ENCODE results near the gene ADRA1B. TPM values are rescaled to one million over a fixed set of nuclear protein-coding genes. Genes with fewer than 3 reads are reported as not detected.

The ADRA1B gene
- polyA plus RNA-seq, 2 of the 4 experiments (the other 2 are of a cell fraction), result 4.4 to 8.5 TPM

GRCh38 chr5:159987031-159987674 lies 70.9 kb downstream of the ADRA1B start:
- ATAC-seq (peak; percentile 96 to 99), DNase-seq (ENCODE audit: low read depth in 1 of 2, low spot score in 1 of 2) (peak; percentile 76 to 86), FAIRE-seq (no peak)
- peak overlapping the region in 1 of 2 experiments; percentile 14; a peak in 1 of 6 replicates for H3K27ac ChIP-seq
- no peaks in the 10 kb centered on the region; the same call in 2 of the 3 replicates for H3K9me3 ChIP-seq
- 17% methylated on average over 34 of the region's 50 CpGs for WGBS (ENCODE audit: missing lambda C conversion rate)
- POLR2A ChIA-PET, result no interaction called here
- no peaks in the 10 kb centered on the region for H3K4me1 ChIP-seq
- H3K4me3 ChIP-seq, result peak overlapping the region; percentile 43
- TF ChIP-seq ZC3H11A (IDR thresholded peaks at IDR 0.05), result no peak
- peak; percentile 97 for TF ChIP-seq SMC3 (IDR thresholded peaks at IDR 0.05)
- peak; percentile 80 for TF ChIP-seq CTCF (IDR thresholded peaks at IDR 0.05)
- no peak for TF ChIP-seq REST (IDR thresholded peaks at IDR 0.05)
- no peak for TF ChIP-seq CHD4 (IDR thresholded peaks at IDR 0.05; ENCODE audit: borderline replicate concordance)
- 0 out of 2 replicates have a peak, but pooled peaks have one; percentile 35 for TF ChIP-seq MAX (IDR thresholded peaks at IDR 0.05)
- peak; percentile 95 for TF ChIP-seq RAD21 (conservative IDR thresholded peaks at IDR 0.05 in 1 of 2, IDR thresholded peaks at IDR 0.05 in 1 of 2)
- no peak for TF ChIP-seq NFE2L2 (conservative IDR thresholded peaks at IDR 0.05; ENCODE audit: low read length)
- TF ChIP-seq HDAC2 (IDR thresholded peaks at IDR 0.05), result no peak
- H3K4me2 ChIP-seq, result peak overlapping the region; percentile 95
- CTCF ChIA-PET, result interaction anchor here (0.5 to 7.3 kb wide), 79 partner anchors 8 to 823 kb away, joined by 3 to 157 read pairs (median 4); partner anchors contain the start of gene ADRA1B

- Histone ChIP-seq H3K9me3 (peaks cover 13% of the 10 kb centered on the region), H3K27ac (no peak overlapping the region), H3K4me2 (no peak overlapping the region), H3K4me1 (no peaks in the 10 kb centered on the region), H3K4me3 (no peak overlapping the region)
- no peak for DNase-seq (ENCODE audit: low read depth in 1 of 2, low spot score in 1 of 2)
- POLR2A ChIA-PET, result no interaction called here
- ATAC-seq, result no peak; a peak in 1 of 6 replicates
- CTCF ChIA-PET, result interaction anchor here (1.6 to 7.3 kb wide), 3 partner anchors 73 to 548 kb away, joined by 21 to 157 read pairs (median 51); partner anchors contain the start of gene ADRA1B
- 57% methylated on average over 2 of the region's 2 CpGs for WGBS (ENCODE audit: missing lambda C conversion rate)
- FAIRE-seq, result no peak
- TF ChIP-seq MAZ (IDR thresholded peaks at IDR 0.05; ENCODE audit: borderline replicate concordance, low read depth, low read length), result no peak
- no peak for TF ChIP-seq NFE2L2 (conservative IDR thresholded peaks at IDR 0.05; ENCODE audit: low read length)
- no peak for TF ChIP-seq ATOH8 (CRISPR knock-in tag; IDR thresholded peaks at IDR 0.05; ENCODE audit: low read depth)
- TF ChIP-seq SMC3 (IDR thresholded peaks at IDR 0.05), result peak; percentile 43; the same call in 2 of the 3 replicates
- TF ChIP-seq POLR2A (IDR thresholded peaks at IDR 0.05; ENCODE audit: low read length), result no peak
- no peak for TF ChIP-seq EHF (CRISPR knock-in tag; IDR thresholded peaks at IDR 0.05)
- TF ChIP-seq HES2 (IDR thresholded peaks at IDR 0.05), result no peak
- TF ChIP-seq CTCF (IDR thresholded peaks at IDR 0.05), result peak; percentile 38; the same call in 2 of the 3 replicates
- no peak for TF ChIP-seq FOSB (CRISPR knock-in tag; IDR thresholded peaks at IDR 0.05)
- TF ChIP-seq HMGXB4 (CRISPR knock-in tag; IDR thresholded peaks at IDR 0.05; ENCODE audit: borderline replicate concordance), result no peak
- peak; percentile 59 to 60 for TF ChIP-seq RAD21 (conservative IDR thresholded peaks at IDR 0.05 in 1 of 2, IDR thresholded peaks at IDR 0.05 in 1 of 2)
- TF ChIP-seq KDM1A (IDR thresholded peaks at IDR 0.05; ENCODE audit: low read depth), result no peak
- TF ChIP-seq FOSL2 (IDR thresholded peaks at IDR 0.05), result no peak
- TF ChIP-seq FOSL2 (CRISPR knock-in tag; IDR thresholded peaks at IDR 0.05), result no peak
- no peak for TF ChIP-seq NR3C1 (IDR thresholded peaks at IDR 0.05)
- TF ChIP-seq RARB (CRISPR knock-in tag; IDR thresholded peaks at IDR 0.05), result no peak
- no peak for TF ChIP-seq HOXB5 (CRISPR knock-in tag; IDR thresholded peaks at IDR 0.05)
These were observed 74.2 kb downstream of the ADRA1B start for GRCh38 chr5:159990506-159990905.

Measured in A549 (cell line).